CD14-positive monocyte (primary cell): ENCODE results near the gene REN. TPM values are rescaled to one million over a fixed set of nuclear protein-coding genes. Genes with fewer than 3 reads are reported as not detected.

Experiments
- DNase-seq, 3 donors: peaks; one replicate each; pipeline ENCODE4 v3.0.0-alpha.2; 2011 to 2022
- H2AFZ ChIP-seq: 2 replicates; pipeline ENCODE4 v1.6.0; 2012; ENCODE audit warnings: mild to moderate bottlenecking, low read depth, low read length, inconsistent platforms; ENCODE audit not compliant: insufficient read depth, poor library complexity, severe bottlenecking
- H3K27ac ChIP-seq, 2 donors: 1 replicate in 1 of 2; 2 replicates in 1 of 2; pipeline ENCODE4 v1.5.1; 2012 to 2013; ENCODE audit warnings: low read length in 2 of 2, control low read depth in 1 of 2, inconsistent platforms in 1 of 2, low read depth in 1 of 2, mild to moderate bottlenecking in 1 of 2
- H3K27me3 ChIP-seq, 2 donors: one replicate each; pipeline versions ENCODE4 v1.6.0 to v1.6.1; 2011 to 2013; ENCODE audit warnings: low read length in 2 of 2; ENCODE audit not compliant: control insufficient read depth in 2 of 2, insufficient read depth in 2 of 2
- H3K36me3 ChIP-seq, 2 donors: replicated peaks in 1 of 2; 1 replicate in 1 of 2; 2 replicates in 1 of 2; pipeline versions ENCODE4 v1.5.1 to v1.6.1; 2012 to 2013; ENCODE audit warnings: low read length in 2 of 2, control low read depth in 1 of 2, inconsistent platforms in 1 of 2, mild to moderate bottlenecking in 1 of 2; ENCODE audit not compliant: insufficient read depth in 2 of 2, control insufficient read depth in 1 of 2
- H3K4me1 ChIP-seq, 2 donors: 1 replicate in 1 of 2; 2 replicates in 1 of 2; pipeline versions ENCODE4 v1.5.1 to v1.6.1; 2012 to 2013; ENCODE audit warnings: low read length in 2 of 2, control low read depth in 1 of 2, inconsistent platforms in 1 of 2, mild to moderate bottlenecking in 1 of 2, moderate library complexity in 1 of 2; ENCODE audit not compliant: insufficient read depth in 2 of 2, control insufficient read depth in 1 of 2
- H3K4me2 ChIP-seq: replicated peaks from 2 replicates; pipeline ENCODE3; 2012; ENCODE audit warnings: low read length, moderate library complexity, mild to moderate bottlenecking; ENCODE audit not compliant: poor library complexity, severe bottlenecking; ENCODE audit errors: extremely low read depth
- H3K4me3 ChIP-seq, 3 experiments: fragments of 200-600 bp in 1 of 3; sonication (generic) in 1 of 3; replicated peaks in 1 of 3; 1 replicate in 2 of 3; 2 replicates in 1 of 3; pipeline ENCODE4 v1.5.1; 2011 to 2013; ENCODE audit warnings: low read length in 3 of 3, mild to moderate bottlenecking in 3 of 3, control low read depth in 2 of 3, low read depth in 2 of 3, inconsistent platforms in 1 of 3, moderate library complexity in 1 of 3
- H3K79me2 ChIP-seq: 2 replicates; pipeline ENCODE4 v1.6.0; 2012; ENCODE audit warnings: mild to moderate bottlenecking, control low read depth, inconsistent platforms, low read length, moderate library complexity; ENCODE audit not compliant: insufficient read depth
- H3K9ac ChIP-seq: 2 replicates; pipeline ENCODE4 v1.6.0; 2017; ENCODE audit warnings: low read length, mild to moderate bottlenecking; ENCODE audit not compliant: insufficient read depth, poor library complexity, severe bottlenecking
- H3K9me3 ChIP-seq, 2 donors: replicated peaks in 1 of 2; 1 replicate in 1 of 2; 2 replicates in 1 of 2; pipeline versions ENCODE4 v1.5.1 to v1.6.1; 2012 to 2013; ENCODE audit warnings: low read length in 2 of 2, control low read depth in 1 of 2; ENCODE audit not compliant: control insufficient read depth in 1 of 2, insufficient read depth in 1 of 2
- H4K20me1 ChIP-seq: 2 replicates; pipeline ENCODE4 v1.6.0; 2012; ENCODE audit warnings: mild to moderate bottlenecking, low read length, control low read depth, moderate library complexity; ENCODE audit not compliant: insufficient read depth
- H3K27ac Mint-ChIP-seq, 7 donors: one replicate each; pipeline ENCODE4 v1.8.0; 2020; ENCODE audit warnings: mild to moderate bottlenecking in 7 of 7, mixed read lengths in 7 of 7, moderate library complexity in 6 of 7, inconsistent platforms in 2 of 7
- H3K27me3 Mint-ChIP-seq, 3 donors: one replicate each; pipeline ENCODE4 v1.8.0; 2021 to 2022; ENCODE audit warnings: low read depth in 3 of 3, mild to moderate bottlenecking in 3 of 3, mixed read lengths in 3 of 3, moderate library complexity in 3 of 3, inconsistent platforms in 1 of 3
- H3K36me3 Mint-ChIP-seq, 2 donors: one replicate each; pipeline ENCODE4 v1.8.0; 2020; ENCODE audit warnings: mixed read lengths in 2 of 2, inconsistent platforms in 1 of 2, mild to moderate bottlenecking in 1 of 2
- H3K4me1 Mint-ChIP-seq: one replicate; pipeline ENCODE4 v1.8.0; 2020; ENCODE audit warnings: mild to moderate bottlenecking, mixed read lengths
- H3K4me3 Mint-ChIP-seq, 2 donors: one replicate each; pipeline ENCODE4 v1.8.0; 2020; ENCODE audit warnings: mild to moderate bottlenecking in 2 of 2, mixed read lengths in 2 of 2, moderate library complexity in 1 of 2
- H3K9me3 Mint-ChIP-seq, 7 donors: one replicate each; pipeline ENCODE4 v1.8.0; 2020 to 2022; ENCODE audit warnings: mixed read lengths in 7 of 7, mild to moderate bottlenecking in 6 of 7, moderate library complexity in 6 of 7, inconsistent platforms in 2 of 7
- WGBS: methylation state at CpG from one replicate; pipeline ENCODE4 v1.1.5; 2013; ENCODE audit warnings: missing lambda C conversion rate; ENCODE audit not compliant: insufficient coverage; 5-methylcytosine and 5-hydroxymethylcytosine counted together
- intact Hi-C, 2 donors: fragments of 100-400 bp; cut with micrococcal nuclease; formaldehyde crosslinking; loops; one replicate each; pipeline versions ENCODE4 v1.15.0 to v1.15.1; 2023
- polyA plus RNA-seq, 3 donors: library from polyadenylated mRNA; depleted of rRNA in 1 of 3; unstranded in 2 of 3; stranded (reverse) in 1 of 3; fragments of 300-500 nt in 2 of 3; fragments of >200 nt in 1 of 3; fragmentation: Illumina TruSeq in 2 of 3; gene quantifications; 1 replicate in 2 of 3; 2 replicates in 1 of 3; pipeline ENCODE4 v1.2.3, GENCODE V29; 2012 to 2021
- TF ChIP-seq, protein P1 (sequence below): fragments of 200-600 bp; IDR thresholded peaks from one replicate; pipeline ENCODE4 v1.8.0; 2022; ENCODE audit warnings: antibody characterized with exemption, mild to moderate bottlenecking

The REN gene
- polyA plus RNA-seq, 3 donors, result not detected

GRCh38 chr1:204145033-204145504 lies 21.1 kb downstream of the REN start:
- no peaks in the 10 kb centered on the region for H4K20me1 ChIP-seq
- no peak overlapping the region for H3K4me2 ChIP-seq
- DNase-seq, result no peak
- Mint-ChIP-seq H3K27me3 (peaks cover 9 to 16% (median 10%) of the 10 kb centered on the region in 3 donors), H3K9me3 (no peaks in the 10 kb centered on the region), H3K27ac (no peak overlapping the region), H3K4me3 (no peak overlapping the region), H3K4me1 (no peaks in the 10 kb centered on the region), H3K36me3 (no peaks in the 10 kb centered on the region)
- H3K27me3 ChIP-seq, result peaks cover 0 to 1% of the 10 kb centered on the region in 2 donors
- no peaks in the 10 kb centered on the region for H3K4me1 ChIP-seq
- no peak overlapping the region for H3K4me3 ChIP-seq
- H3K79me2 ChIP-seq, result no peaks in the 10 kb centered on the region
- H3K27ac ChIP-seq, result no peak overlapping the region
- H2AFZ ChIP-seq, result no peak overlapping the region
- 62% methylated on average over 3 of the region's 4 CpGs for WGBS
- intact Hi-C loops, result no loop called here
- H3K36me3 ChIP-seq, result no peaks in the 10 kb centered on the region
- TF ChIP-seq, protein P1, sequence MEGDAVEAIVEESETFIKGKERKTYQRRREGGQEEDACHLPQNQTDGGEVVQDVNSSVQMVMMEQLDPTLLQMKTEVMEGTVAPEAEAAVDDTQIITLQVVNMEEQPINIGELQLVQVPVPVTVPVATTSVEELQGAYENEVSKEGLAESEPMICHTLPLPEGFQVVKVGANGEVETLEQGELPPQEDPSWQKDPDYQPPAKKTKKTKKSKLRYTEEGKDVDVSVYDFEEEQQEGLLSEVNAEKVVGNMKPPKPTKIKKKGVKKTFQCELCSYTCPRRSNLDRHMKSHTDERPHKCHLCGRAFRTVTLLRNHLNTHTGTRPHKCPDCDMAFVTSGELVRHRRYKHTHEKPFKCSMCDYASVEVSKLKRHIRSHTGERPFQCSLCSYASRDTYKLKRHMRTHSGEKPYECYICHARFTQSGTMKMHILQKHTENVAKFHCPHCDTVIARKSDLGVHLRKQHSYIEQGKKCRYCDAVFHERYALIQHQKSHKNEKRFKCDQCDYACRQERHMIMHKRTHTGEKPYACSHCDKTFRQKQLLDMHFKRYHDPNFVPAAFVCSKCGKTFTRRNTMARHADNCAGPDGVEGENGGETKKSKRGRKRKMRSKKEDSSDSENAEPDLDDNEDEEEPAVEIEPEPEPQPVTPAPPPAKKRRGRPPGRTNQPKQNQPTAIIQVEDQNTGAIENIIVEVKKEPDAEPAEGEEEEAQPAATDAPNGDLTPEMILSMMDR, result no peak
- H3K9me3 ChIP-seq, result no peaks in the 10 kb centered on the region
- H3K9ac ChIP-seq, result no peak overlapping the region

- WGBS, result 95% methylated on average over 6 of the region's 14 CpGs
- no peak overlapping the region for H3K27ac ChIP-seq
- H3K9me3 Mint-ChIP-seq, result no peaks in the 10 kb centered on the region
- TF ChIP-seq, protein P1, result no peak
- no peaks in the 10 kb centered on the region for H3K4me1 ChIP-seq
- no peaks in the 10 kb centered on the region for H3K36me3 ChIP-seq
- no peaks in the 10 kb centered on the region for H3K79me2 ChIP-seq
- no peaks in the 10 kb centered on the region for H3K27me3 ChIP-seq
- no peaks in the 10 kb centered on the region for H3K4me1 Mint-ChIP-seq
- H4K20me1 ChIP-seq, result no peaks in the 10 kb centered on the region
- no peak overlapping the region for H2AFZ ChIP-seq
- DNase-seq, result no peak
- no peak overlapping the region for H3K4me3 Mint-ChIP-seq
- H3K9me3 ChIP-seq, result no peaks in the 10 kb centered on the region
- H3K27me3 Mint-ChIP-seq, result peaks cover 6 to 7% (median 7%) of the 10 kb centered on the region in 3 donors
- intact Hi-C loops, result no loop called here
- H3K27ac Mint-ChIP-seq, result no peak overlapping the region
- H3K9ac ChIP-seq, result no peak overlapping the region
- no peak overlapping the region for H3K4me3 ChIP-seq
- no peaks in the 10 kb centered on the region for H3K36me3 Mint-ChIP-seq
- H3K4me2 ChIP-seq, result no peak overlapping the region
Measured at GRCh38 chr1:204143276-204144041, 22.7 kb downstream of the REN start.
